Esophagus squamous epithelium (tissue), 4 donors: ENCODE results near the gene HNRNPA1L2.

Experiments
- POLR2A ChIP-seq, 4 donors: fragments of 450-650 bp; IDR thresholded peaks; one replicate each; pipeline ENCODE4 v1.6.1; 2017; ENCODE audit warnings: antibody characterized with exemption in 4 of 4, mild to moderate bottlenecking in 4 of 4, moderate library complexity in 3 of 4
- TF ChIP-seq, protein P1 (sequence below), 6 experiments: fragments of 450-650 bp in 4 of 6; fragments of 200-600 bp in 2 of 6; sonication (generic) in 2 of 6; IDR thresholded peaks; one replicate each; pipeline ENCODE4 v1.5.1; 2016 to 2019; ENCODE audit warnings: antibody characterized with exemption in 6 of 6, mild to moderate bottlenecking in 4 of 6, moderate library complexity in 4 of 6

DNA sequence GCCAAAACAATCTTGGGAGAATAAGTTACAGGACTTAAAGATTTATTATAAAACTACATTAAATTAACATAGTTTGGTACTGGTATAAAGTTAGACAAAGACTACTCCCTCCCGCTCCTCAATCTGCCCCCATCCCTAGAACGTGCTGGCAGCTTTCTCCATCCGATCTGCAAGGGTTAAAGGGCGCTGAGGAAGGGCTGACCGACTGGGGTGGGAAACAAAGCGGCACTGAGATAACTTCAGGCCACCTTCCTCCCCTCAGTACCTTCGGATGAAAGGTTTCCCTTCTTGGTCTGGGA is 9.6 kb downstream of the HNRNPA1L2 start:
- TF ChIP-seq, protein P1, sequence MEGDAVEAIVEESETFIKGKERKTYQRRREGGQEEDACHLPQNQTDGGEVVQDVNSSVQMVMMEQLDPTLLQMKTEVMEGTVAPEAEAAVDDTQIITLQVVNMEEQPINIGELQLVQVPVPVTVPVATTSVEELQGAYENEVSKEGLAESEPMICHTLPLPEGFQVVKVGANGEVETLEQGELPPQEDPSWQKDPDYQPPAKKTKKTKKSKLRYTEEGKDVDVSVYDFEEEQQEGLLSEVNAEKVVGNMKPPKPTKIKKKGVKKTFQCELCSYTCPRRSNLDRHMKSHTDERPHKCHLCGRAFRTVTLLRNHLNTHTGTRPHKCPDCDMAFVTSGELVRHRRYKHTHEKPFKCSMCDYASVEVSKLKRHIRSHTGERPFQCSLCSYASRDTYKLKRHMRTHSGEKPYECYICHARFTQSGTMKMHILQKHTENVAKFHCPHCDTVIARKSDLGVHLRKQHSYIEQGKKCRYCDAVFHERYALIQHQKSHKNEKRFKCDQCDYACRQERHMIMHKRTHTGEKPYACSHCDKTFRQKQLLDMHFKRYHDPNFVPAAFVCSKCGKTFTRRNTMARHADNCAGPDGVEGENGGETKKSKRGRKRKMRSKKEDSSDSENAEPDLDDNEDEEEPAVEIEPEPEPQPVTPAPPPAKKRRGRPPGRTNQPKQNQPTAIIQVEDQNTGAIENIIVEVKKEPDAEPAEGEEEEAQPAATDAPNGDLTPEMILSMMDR (IDR thresholded peaks at IDR 0.05): no peak
- TF ChIP-seq POLR2A (IDR thresholded peaks at IDR 0.05): no peak
